H1 (cell line): Measurements from ENCODE around the gene SPTBN4.

ENCODE experiments used
- BRCA1 ChIP-seq: IDR thresholded peaks from 2 replicates; pipeline ENCODE4 v1.6.1; 2012; ENCODE audit warnings: low read depth, low read length, improper control_type of control experiment
- EP300 ChIP-seq, 2 experiments: IDR thresholded peaks; 1 replicate in 1 of 2; 2 replicates in 1 of 2; pipeline ENCODE4 v1.6.1; 2011 to 2012; ENCODE audit warnings: low read depth in 2 of 2, low read length in 2 of 2, mild to moderate bottlenecking in 2 of 2, borderline replicate concordance in 1 of 2, inconsistent platforms in 1 of 2, moderate library complexity in 1 of 2
- HDAC2 ChIP-seq, 2 experiments: fragments of 300-600 bp in 1 of 2; sonication (generic) in 1 of 2; IDR thresholded peaks; 2 replicates each; pipeline ENCODE4 v1.6.1; 2011 to 2012; ENCODE audit warnings: low read depth in 2 of 2, low read length in 2 of 2, mild to moderate bottlenecking in 2 of 2, moderate library complexity in 2 of 2, borderline replicate concordance in 1 of 2, inconsistent platforms in 1 of 2
- POLR2A ChIP-seq, 2 experiments: IDR thresholded peaks; 1 replicate in 1 of 2; 2 replicates in 1 of 2; pipeline ENCODE4 v1.6.1; 2011; ENCODE audit warnings: low read depth in 2 of 2, low read length in 2 of 2, mild to moderate bottlenecking in 2 of 2; ENCODE audit errors: control extremely low read depth in 1 of 2
- YY1 ChIP-seq: IDR thresholded peaks from 2 replicates; pipeline ENCODE4 v1.6.1; 2011; ENCODE audit warnings: low read depth, mild to moderate bottlenecking, low read length
- ZNF274 ChIP-seq: IDR thresholded peaks from 2 replicates; pipeline ENCODE4 v1.7.0; 2012; ENCODE audit warnings: low read length, borderline replicate concordance; ENCODE audit errors: extremely low read depth
- TF ChIP-seq, protein P1 (sequence below), 3 experiments: IDR thresholded peaks; 1 replicate in 2 of 3; 2 replicates in 1 of 3; pipeline versions ENCODE4 v1.5.1 to v1.6.1; 2011; ENCODE audit warnings: low read length in 3 of 3, mild to moderate bottlenecking in 3 of 3, inconsistent platforms in 2 of 3, low read depth in 1 of 3, moderate library complexity in 1 of 3; ENCODE audit not compliant: insufficient read depth in 1 of 3; ENCODE audit errors: control extremely low read depth in 1 of 3
- TF ChIP-seq, protein P2 (sequence below): IDR thresholded peaks from 2 replicates; pipeline ENCODE4 v1.6.1; 2011; ENCODE audit warnings: low read length, improper control_type of control experiment

GRCh38 chr19:40464059-40465024, 2.5 kb upstream of the SPTBN4 start:
- TF ChIP-seq, protein P1, sequence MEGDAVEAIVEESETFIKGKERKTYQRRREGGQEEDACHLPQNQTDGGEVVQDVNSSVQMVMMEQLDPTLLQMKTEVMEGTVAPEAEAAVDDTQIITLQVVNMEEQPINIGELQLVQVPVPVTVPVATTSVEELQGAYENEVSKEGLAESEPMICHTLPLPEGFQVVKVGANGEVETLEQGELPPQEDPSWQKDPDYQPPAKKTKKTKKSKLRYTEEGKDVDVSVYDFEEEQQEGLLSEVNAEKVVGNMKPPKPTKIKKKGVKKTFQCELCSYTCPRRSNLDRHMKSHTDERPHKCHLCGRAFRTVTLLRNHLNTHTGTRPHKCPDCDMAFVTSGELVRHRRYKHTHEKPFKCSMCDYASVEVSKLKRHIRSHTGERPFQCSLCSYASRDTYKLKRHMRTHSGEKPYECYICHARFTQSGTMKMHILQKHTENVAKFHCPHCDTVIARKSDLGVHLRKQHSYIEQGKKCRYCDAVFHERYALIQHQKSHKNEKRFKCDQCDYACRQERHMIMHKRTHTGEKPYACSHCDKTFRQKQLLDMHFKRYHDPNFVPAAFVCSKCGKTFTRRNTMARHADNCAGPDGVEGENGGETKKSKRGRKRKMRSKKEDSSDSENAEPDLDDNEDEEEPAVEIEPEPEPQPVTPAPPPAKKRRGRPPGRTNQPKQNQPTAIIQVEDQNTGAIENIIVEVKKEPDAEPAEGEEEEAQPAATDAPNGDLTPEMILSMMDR (IDR thresholded peaks at IDR 0.05; ENCODE audit: control extremely low read depth in 1 of 3, insufficient read depth in 1 of 3, low read depth in 1 of 3, low read length in 3 of 3) = peak; percentile 60 to 84 (median 77)
- TF ChIP-seq YY1 (no peak), ZNF274 (no peak), POLR2A (IDR thresholded peaks at IDR 0.05; ENCODE audit: control extremely low read depth in 1 of 2, low read depth in 2 of 2, low read length in 2 of 2) (no peak), HDAC2 (IDR thresholded peaks at IDR 0.05; ENCODE audit: borderline replicate concordance in 1 of 2, low read depth in 2 of 2, low read length in 2 of 2) (peak in 1 of 2 experiments; percentile 90; a peak in 1 of 4 replicates), EP300 (IDR thresholded peaks at IDR 0.05; ENCODE audit: borderline replicate concordance in 1 of 2, low read depth in 2 of 2, low read length in 2 of 2) (no peak), BRCA1 (no peak)
- TF ChIP-seq, protein P2, sequence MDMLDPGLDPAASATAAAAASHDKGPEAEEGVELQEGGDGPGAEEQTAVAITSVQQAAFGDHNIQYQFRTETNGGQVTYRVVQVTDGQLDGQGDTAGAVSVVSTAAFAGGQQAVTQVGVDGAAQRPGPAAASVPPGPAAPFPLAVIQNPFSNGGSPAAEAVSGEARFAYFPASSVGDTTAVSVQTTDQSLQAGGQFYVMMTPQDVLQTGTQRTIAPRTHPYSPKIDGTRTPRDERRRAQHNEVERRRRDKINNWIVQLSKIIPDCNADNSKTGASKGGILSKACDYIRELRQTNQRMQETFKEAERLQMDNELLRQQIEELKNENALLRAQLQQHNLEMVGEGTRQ = no peak
